CD4-positive, alpha-beta T cell treated with Interleukin-17A for 1 hour (primary cell): Measurements from ENCODE around the gene SETD1A.

Experiments used
- DNase-seq: peaks from one replicate; pipeline ENCODE4 v3.0.0-alpha.2; 2020

The SETD1A gene

DNA sequence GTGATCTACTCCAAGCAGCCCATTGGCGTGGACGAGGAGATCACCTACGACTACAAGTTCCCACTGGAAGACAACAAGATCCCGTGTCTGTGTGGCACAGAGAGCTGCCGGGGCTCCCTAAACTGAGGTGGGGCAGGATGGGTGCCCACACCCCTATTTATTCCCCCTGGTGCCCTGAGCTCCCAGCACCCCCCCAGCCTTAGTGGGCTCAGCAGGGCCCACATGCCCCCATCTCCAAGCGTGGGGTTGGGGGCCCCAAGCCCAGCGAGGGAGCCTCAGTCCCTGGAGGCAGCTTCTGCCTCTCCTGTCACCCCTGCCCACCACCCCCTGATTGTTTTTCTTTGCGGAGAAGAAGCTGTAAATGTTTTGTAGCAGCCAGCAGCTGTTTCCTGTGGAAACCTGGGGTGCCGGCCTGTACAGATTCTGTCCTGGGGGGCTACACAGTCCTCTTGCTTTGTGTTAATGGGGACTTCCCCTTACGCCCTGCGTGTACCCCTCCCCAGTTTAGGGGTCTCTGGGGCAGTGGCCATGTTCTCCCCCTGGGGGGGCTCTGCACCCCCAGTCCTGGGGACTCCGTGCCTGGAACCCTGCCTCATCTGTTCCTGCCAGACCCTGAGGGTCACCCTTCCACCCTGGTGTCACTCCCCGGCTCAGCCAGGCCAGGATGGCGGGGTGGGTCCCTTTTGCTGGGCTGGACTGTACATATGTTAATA, 26.5 kb downstream of the SETD1A start:
- no peak for DNase-seq

DNA sequence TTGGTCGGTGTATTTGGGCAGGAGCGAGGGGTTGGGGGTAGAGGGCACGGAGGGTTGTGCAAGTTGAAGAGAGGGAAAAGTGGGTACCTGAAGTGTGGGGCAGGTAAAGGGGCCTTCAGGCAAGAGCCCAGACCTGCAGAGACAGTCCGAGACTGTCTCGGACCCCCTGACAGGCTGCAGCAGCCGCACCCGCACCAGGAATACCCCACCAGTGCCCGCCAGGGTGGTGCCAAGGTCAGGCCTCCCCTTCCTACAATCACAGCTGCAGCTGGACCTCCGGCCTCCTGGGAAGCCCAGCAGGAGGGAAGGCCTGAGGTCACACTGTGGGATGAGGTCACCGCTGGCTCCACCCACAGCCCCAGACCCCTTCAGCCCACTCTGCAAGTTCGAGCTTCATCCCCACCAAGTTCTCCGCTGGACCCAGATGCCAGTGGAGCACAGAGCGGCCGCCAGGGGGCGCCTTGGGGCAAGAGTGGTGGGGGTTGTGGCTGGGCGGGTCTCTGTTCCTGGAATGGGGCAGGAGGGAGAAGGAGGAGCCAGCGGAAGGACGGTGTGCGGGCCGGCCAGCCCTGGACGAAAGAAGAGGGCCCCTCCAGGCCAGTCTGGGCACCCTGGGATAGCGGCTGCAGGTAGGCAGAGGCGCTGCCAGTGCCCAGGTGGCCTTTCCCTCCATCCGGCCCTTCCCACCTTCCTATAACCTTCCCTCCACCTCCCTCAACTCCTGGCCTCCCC, 27.3 kb downstream of the SETD1A start, which contains the start of gene HSD3B7:
Gene HSD3B7 (plus strand): TSS at position 539 of the 732 bp plus-strand sequence. CDS start 452 bp downstream, outside the sequence.
- peak; percentile 79 for DNase-seq

DNA sequence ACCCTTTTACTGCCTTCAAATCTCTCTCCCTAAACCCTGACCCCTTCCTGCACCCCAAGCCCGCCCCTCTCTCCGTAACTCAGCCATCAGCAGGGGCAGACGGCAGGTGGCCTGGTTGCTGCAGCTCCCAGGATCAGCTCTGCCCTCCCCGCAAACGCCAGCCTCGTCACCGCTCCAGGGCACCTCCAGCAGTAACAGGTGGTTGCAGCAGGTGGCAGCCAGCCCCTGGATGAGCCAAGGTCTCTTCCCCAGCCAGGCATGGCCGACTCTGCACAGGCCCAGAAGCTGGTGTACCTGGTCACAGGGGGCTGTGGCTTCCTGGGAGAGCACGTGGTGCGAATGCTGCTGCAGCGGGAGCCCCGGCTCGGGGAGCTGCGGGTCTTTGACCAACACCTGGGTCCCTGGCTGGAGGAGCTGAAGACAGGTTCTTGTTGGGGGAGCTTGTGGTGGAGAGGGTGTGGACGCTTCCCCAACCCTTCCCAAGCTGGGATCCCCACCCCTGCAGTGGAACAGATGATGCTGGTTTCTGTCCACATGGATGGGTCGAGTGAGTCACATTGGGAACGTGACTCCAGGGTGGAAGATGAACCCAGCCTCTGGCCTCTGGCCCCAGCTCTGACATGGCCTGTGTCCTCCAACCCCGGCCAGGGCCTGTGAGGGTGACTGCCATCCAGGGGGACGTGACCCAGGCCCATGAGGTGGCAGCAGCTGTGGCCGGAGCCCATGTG, 28.0 kb downstream of the SETD1A start:
- no peak for DNase-seq

DNA sequence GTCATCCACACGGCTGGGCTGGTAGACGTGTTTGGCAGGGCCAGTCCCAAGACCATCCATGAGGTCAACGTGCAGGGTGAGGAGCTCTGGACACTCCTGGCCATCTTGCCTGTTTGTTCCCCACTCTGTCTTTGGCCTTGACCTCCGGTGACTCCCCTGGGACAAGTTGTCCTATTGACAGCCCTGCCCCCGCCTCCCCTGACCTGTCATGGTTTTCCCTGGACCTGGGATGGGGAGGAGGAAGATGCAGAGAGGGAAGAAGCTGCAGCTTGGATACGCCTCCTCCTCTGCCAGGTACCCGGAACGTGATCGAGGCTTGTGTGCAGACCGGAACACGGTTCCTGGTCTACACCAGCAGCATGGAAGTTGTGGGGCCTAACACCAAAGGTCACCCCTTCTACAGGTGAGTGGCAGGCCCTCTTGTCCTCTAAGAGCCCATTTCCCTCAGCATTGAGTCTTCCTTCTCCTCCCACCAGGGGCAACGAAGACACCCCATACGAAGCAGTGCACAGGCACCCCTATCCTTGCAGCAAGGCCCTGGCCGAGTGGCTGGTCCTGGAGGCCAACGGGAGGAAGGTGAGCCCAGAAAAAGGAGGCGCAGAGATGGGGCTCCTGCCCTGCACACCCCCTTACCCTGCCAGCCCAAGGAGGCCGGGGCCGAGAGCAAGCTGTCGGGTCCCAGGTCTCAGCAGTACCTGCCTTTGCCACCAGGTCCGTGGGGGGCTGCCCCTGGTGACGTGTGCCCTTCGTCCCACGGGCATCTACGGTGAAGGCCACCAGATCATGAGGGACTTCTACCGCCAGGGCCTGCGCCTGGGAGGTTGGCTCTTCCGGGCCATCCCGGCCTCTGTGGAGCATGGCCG, 28.8 kb downstream of the SETD1A start:
- DNase-seq, result no peak

DNA sequence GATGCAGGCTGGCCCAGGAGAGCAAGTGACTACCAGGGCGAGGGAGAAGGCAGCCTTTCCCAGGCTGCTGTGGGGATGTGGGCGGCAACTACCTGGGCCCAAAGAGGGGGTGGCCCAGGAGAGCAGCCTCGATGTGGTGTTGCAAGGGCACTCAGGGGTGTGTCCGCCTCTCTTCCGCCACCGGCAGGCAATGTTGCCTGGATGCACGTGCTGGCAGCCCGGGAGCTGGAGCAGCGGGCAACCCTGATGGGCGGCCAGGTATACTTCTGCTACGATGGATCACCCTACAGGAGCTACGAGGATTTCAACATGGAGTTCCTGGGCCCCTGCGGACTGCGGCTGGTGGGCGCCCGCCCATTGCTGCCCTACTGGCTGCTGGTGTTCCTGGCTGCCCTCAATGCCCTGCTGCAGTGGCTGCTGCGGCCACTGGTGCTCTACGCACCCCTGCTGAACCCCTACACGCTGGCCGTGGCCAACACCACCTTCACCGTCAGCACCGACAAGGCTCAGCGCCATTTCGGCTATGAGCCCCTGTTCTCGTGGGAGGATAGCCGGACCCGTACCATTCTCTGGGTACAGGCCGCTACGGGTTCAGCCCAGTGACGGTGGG, 30.1 kb downstream of the SETD1A start:
- DNase-seq, result no peak

DNA sequence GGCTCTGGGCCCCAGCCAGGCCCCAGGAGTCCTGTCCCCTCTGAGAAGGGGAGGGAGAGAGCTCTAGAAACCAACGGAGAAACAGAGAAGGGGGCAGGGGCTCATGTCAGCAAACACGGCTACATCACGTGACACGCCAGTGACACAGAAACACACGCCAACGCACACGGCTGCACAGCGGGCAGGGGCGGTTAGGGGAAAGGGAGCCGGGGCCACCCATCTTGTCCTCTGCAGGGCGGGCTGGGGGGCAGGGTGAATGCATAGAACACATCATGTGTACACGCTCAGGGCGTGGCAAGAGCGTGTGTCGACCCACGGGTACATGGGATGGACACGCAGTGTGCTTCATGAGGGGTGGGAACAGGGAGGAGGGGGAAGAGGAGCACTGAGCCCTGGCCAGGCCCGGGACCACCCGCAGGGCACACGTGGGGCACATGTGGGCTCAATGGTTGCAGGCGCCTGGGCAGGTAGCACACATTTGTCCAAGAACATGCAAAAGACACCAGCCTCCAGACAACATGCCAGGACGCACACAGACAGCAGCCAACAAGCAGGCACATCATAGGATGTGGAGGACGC, 32.0 kb downstream of the SETD1A start:
- DNase-seq, result no peak

DNA sequence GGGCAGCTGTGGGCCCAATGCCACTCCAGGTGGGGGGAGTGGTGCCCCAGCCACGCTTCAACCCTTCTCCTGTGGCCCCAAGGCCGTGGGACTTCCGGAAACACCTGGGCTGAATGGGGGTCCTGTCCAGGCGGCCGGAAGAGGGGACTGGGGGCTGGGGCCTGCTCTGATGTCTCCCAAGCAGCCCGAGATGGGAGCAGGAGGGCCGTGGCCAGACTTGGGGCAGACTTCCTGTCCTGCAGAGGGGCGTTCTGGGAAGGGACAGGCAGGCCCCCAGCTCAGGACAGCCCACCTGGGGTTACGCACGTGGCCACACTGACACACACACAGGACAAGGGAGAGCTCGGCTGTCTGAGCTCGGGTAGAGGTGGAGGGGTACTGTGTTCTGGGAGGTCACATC, 32.6 kb downstream of the SETD1A start:
- DNase-seq, result no peak

DNA sequence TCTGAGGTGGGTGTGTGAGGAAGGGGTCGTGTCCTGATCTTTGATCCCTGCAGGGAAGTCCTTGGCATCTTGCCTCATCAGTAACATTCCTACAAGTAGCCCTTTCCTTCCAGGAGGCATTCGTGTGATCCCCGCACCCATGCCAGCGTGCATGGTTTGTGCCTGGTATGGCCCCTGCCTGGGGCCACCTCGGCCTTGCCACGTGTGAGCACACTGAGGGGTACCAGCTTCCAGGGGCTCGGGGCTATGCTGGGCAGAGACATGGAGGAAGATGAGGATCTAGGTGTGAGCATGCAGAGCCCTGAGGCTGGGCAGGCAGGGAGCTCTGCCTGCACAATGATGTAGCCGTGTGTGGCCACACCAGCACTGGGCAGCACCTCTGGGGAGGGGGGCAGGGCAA, 33.5 kb downstream of the SETD1A start:
- DNase-seq, result no peak

DNA sequence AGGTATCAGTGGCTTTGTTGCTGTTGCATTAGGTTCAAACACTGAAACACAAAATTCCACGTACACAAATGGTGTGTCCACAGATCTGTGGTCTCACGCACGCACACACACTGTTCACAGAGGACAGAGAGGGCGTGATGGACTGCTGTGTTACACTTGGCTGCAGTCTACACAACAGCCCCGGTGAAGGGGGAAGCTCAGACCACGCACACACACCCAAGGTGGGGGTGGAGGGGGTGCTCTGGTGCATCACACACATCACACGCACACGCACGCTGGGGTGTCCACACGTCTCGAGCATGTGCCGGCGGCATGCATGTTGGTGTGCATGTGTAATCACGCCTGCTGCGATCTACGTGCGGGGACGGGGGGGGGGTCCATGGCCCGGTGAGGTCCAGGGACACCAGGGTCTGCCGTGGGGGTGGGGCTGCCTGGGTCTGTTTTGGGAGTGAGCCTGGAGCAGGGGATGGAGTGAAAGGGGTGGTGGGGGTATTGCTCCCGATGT, 34.8 kb downstream of the SETD1A start:
- no peak for DNase-seq

DNA sequence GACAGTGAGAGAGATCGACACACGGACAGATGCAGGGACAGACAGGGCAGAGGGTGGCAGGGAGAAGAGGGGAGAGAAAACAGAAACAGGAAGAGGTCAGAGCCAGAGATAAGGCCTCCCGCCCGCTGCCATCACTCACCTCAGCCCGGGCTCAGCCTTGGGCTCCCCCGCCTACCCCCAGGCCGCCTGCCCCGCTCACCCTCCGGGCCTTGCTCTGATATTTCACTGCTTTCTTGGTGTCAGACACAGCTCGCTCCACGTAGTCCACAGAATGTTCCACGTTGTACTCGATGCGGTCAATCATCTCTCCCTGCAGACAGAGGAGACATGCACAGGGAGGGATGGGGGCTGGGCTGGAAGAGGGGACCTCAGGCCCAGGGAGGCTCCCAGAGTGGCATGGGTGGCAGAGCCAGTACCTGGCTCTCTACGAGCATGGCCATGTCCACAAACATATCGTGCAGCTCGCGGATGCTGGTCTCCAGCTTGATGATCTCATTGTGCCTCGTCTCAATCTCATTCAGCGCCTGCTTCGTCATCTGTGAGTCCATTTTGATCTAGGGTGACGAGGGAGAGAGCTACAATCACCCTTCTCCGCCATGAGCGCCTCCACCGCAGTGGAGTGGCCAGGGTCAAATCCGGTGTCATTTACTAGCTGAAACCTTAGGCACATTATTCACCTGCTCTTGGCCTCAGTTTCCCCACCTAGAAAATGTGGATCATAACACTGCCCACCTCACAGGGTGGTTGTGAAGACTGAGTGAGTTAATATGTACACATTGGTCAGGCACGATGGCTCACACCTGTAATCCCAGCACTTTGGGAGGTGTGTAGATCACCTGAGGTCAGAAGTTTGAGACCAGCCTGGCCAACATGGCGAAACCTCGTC, 35.6 kb downstream of the SETD1A start:
- DNase-seq, result no peak

DNA sequence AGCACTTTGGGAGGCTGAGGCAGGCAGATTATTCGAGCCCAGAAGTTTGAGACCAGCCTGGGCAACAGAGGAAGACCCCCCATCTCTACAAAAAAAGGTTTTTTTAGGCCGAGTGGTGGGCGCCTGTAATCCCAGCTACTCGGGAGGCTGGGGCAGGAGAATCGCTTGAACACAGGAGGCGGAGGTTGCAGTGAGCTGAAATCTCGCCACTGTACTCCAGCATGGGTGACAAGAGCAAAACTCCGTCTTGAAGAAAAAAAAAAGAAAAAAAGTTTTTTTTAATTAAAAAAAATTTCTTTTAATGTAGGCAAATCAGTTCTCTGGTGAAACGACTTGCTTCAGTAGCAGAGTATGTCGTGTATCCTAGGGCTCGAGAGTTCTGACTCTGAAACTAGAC, 38.4 kb downstream of the SETD1A start:
- no peak for DNase-seq

DNA sequence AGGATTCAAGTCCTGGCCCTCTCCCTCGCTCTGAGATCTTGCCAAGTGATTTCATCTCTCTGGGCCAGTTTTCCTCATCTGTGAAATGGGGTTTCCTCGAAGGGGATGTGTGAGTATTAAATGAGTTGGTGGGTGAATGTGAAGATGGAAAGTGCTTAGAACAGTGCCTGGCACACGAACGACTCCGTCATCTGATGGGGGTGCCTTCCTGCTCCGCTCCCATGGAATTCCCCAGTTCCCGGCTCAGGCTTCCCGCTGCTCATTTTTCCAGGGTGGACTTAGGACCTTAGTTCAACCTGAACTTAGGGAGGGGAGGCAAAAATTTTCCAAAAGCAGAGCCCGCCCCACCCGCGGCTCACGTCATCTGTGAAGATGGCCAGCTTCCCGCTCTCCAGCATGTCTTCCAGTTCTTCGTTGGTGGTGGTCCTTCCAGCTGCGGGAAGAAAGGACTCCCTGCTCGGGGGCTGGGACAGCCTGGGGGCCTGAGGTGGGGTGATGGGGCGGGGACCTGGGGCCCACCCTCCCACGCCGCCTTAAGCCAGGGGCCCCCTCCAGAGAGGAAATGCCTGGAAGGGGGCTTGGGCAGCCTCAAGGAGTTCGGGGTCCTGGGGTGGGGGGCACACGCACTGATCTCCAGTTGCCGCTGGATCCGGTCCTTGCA, 38.9 kb downstream of the SETD1A start:
- no peak for DNase-seq

DNA sequence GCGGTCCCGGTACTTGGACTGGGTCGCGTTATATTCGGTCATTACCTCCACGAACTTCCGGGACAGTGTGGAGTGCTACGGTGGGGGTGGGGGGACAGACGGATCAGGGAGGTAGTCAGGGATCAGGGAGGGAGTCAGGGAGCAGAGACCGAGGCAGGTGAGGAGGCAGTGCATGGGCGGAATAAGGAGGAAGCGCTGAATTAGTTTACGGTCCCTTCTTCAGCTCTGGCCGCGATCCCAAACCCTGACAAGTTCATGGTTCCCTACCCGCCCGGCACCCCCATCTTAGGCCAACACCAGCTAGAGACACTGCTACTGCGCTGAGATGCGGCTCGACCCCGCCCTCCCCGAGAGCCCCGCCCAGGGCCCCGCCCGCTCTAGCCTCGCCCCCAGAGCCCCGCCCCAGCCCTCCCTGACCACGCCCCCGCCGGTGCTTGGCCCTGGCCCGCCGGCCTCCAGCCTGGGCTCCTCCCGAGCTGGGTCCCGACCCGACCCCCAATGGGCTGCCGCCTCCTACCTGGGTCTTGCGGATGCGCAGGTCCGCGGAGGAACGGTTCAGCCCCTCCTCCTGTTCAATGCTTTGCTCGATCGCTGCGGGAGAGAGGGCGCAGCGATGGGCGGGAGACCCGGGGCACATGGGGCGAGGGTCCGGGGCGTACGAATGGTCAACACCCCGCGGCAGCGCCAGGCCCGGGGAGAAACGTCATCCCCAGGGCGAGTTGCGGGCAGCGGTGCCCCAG, 39.6 kb downstream of the SETD1A start:
- peak; percentile 86 for DNase-seq

DNA sequence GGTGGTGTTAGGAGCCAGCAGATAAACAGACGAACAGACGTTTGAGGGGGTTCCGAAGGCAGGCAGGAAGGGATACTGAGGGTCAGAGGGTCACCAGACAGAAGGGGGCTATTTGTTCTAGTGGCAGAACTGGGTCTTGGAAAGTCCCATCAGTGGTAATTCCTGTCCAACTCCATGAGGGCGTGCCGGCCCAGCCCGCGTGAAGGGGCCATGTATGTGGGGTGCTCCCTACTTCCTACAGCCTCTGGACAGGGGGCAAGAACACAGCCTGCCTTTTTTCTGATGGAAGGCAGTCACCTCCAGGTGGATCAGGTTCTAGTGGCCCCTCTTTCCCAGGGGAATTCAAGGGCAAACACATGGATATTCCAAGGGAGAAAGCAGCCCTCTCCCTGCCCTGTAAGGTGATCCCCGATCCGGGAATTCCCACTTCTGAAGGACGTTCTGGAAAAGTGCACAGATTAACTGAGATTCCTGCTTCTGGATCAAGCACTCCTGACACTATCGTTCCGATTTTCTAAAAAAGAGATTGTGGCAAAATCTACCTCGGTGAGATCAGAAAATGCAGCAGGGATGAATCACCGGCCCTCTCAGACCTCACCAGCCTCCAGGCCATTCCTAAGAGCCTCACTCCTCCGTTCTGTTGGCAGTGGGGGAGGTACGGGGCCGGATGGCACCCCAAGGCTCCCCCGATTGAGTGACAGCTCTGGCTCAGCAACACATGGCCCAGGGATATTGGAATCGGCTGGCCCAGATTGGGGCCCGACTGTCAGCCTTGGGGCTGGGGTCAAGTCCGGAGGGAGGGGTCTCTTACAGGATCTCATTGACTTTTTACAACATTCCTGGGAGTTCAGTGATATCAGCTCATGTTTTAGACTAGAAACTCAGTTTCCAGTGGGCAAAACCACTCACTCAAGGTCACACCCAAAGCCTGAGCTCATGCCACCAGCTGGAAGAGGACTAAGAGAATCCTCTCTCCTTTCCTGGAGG, 40.5 kb downstream of the SETD1A start:
- DNase-seq, result no peak

DNA sequence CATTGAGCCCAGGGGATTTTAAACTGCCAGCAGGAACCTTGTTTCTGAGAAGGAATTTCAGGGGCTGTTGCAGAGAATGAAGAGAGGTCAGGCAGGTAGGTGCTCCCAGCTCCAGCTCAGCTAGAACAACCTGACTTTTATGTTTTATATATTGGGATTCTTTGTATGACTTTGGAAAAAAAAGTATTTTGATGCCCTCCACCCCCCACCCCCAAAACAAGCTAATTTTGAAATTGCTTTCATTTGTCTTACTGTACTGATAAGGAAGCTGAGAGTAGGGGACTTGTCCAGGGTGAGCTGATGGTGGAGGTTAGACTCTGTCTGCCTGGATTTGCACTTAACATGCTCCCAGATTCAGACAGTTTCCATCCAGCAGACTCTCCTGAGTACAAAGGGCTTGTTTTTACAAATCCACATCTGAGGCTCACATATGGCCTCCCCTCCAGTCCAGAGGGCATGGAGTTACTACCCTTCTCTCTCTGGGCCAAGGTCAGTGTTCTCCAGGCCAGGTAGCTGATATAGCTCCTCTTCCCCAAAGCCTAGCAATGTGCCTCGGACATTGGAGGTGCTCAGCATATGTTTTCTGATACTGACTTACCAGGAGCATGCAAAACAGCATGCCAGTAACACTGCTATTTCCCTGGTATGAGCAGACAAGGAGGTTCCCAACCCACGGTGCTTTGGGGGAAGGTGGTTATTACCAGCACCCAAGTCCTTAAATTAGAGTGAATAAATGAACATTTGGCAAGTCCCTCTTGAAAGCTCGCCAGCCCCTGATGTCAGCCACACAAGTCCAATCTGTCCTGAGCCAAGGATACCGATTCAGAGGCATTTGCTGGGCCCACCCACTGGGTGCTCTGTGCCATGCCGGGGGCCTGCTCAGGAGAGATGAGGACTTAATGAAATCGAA, 41.6 kb downstream of the SETD1A start:
- no peak for DNase-seq

DNA sequence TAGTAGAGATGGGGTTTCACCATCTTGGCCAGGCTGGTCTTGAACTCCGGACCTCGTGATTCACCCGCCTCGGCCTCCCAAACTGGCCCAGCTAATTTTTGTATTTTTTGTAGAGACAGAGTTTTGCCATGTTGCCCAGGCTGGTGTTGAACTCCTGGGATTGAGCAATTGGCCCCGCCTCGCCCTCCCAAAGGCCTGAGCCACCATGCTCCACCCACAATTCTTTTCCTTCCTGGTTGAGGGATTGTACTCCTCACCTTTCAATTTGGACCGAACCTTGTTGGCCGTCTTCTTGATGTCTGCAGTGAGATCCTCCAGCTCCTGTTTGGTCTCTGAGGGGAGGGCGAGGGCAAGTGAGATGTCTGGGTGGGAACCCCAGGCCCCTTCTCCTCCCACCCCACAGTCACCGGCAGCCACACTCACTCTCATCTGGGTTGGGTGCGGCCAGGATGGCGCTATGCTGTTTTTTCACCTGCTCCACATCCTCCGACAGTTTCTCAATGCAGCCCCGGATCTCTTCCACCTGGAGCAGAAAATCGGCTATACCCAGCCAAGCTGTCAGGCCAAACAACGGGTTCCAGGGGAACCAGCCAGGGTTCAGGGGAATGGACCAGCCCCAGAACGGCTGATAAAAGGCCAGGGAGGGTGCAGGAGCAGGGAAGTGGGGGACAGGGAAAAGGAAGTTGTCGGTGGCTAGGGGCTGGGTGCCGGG, 43.3 kb downstream of the SETD1A start:
- no peak for DNase-seq
